GM23338 (cell line): ENCODE results near the gene CD44.

Experiments used
- CTCF ChIP-seq, 2 experiments: fragments of 200-600 bp in 1 of 2; sonication (generic) in 1 of 2; conservative IDR thresholded peaks; 2 replicates each; pipeline versions ENCODE4 v1.5.1 to v1.6.1; 2016 to 2017; ENCODE audit warnings: antibody characterized with exemption in 2 of 2, low read depth in 2 of 2, mild to moderate bottlenecking in 2 of 2, moderate library complexity in 1 of 2
- ETS1 ChIP-seq: IDR thresholded peaks from 2 replicates; pipeline ENCODE4 v1.6.1; 2016; ENCODE audit warnings: antibody characterized with exemption
- EZH2 ChIP-seq: fragments of 200-600 bp; sonication (generic); IDR thresholded peaks from one replicate; pipeline ENCODE4 v1.8.0; 2017; ENCODE audit warnings: antibody characterized with exemption, mild to moderate bottlenecking, low read depth; ENCODE audit not compliant: unreplicated experiment
- EZH2phosphoT487 ChIP-seq: fragments of 200-600 bp; sonication (generic); IDR thresholded peaks from one replicate; pipeline ENCODE4 v1.8.1; 2018; ENCODE audit warnings: antibody characterized with exemption; ENCODE audit not compliant: unreplicated experiment
- POLR2AphosphoS5 ChIP-seq: IDR thresholded peaks from 2 replicates; pipeline ENCODE4 v1.6.1; 2016; ENCODE audit warnings: antibody characterized with exemption, low read depth

GRCh38 chr11:35100013-35100383 is 39.0 kb upstream of the CD44 start:
- TF ChIP-seq CTCF (conservative IDR thresholded peaks at IDR 0.05; ENCODE audit: low read depth in 2 of 2) (no peak), POLR2AphosphoS5 (no peak), EZH2 (no peak), ETS1 (no peak), EZH2phosphoT487 (no peak)
